IMR-90 (cell line): ENCODE results near the gene RPS25. TPM values are rescaled to one million over a fixed set of nuclear protein-coding genes. Genes with fewer than 3 reads are reported as not detected.

Source experiments
- ATAC-seq: fragments of 200-7000 bp; cut with Tn5 transposase; 2 replicates; pipeline ENCODE4 v1.9.1; 2020; ENCODE audit warnings: low read depth, mild to moderate bottlenecking, moderate library complexity
- BruUV-seq: library from RNA; stranded (reverse); fragments of 400-500 nt; replicated peaks from 2 replicates; lab custom pipeline; 2021; lab: Mats Ljungman, UMichigan
- CTCF ChIA-PET: fragments of 300-600 bp; formaldehyde crosslinking; extraction: SDS; loops from one replicate; lab custom pipeline; 2021; ENCODE audit warnings: antibody characterized with exemption; lab: Yijun Ruan, JAX
- POLR2A ChIA-PET: fragments of 300-600 bp; sonication (Branson Sonifier 250); formaldehyde crosslinking; loops from one replicate; lab custom pipeline; 2022; ENCODE audit warnings: antibody characterized with exemption; ENCODE audit not compliant: unreplicated experiment; lab: Charles Lee
- DNase-seq: peaks from one replicate; pipeline ENCODE4 v3.0.0; 2013
- H2AFZ ChIP-seq: replicated peaks from 2 replicates; pipeline ENCODE3; 2013; ENCODE audit warnings: low read length, mild to moderate bottlenecking; ENCODE audit not compliant: poor library complexity
- H2AK5ac ChIP-seq: 2 replicates; pipeline ENCODE4 v1.6.1; 2013; ENCODE audit warnings: low read depth, low read length, inconsistent platforms
- H2AK9ac ChIP-seq: replicated peaks from 2 replicates; pipeline ENCODE3; 2013; ENCODE audit warnings: mild to moderate bottlenecking, low read depth, low read length, moderate library complexity; ENCODE audit not compliant: poor library complexity
- H2BK120ac ChIP-seq: 2 replicates; pipeline ENCODE4 v1.6.1; 2013; ENCODE audit warnings: low read depth, low read length, inconsistent platforms
- H2BK15ac ChIP-seq: 3 replicates; pipeline ENCODE4 v1.6.1; 2013; ENCODE audit warnings: low read depth, low read length, inconsistent platforms
- H2BK20ac ChIP-seq: 2 replicates; pipeline ENCODE4 v1.6.1; 2013; ENCODE audit warnings: low read depth, mild to moderate bottlenecking, inconsistent platforms, low read length, moderate library complexity
- H2BK5ac ChIP-seq: 2 replicates; pipeline ENCODE4 v1.6.1; 2013; ENCODE audit warnings: mild to moderate bottlenecking, low read depth, low read length, inconsistent platforms; ENCODE audit not compliant: poor library complexity, severe bottlenecking
- H3K14ac ChIP-seq: replicated peaks from 2 replicates; pipeline ENCODE4 v1.6.1; 2013; ENCODE audit warnings: low read depth, low read length, inconsistent platforms
- H3K18ac ChIP-seq: 2 replicates; pipeline ENCODE4 v1.6.1; 2013; ENCODE audit warnings: low read depth, low read length, control low read depth
- H3K23ac ChIP-seq: 2 replicates; pipeline ENCODE4 v1.6.1; 2013; ENCODE audit warnings: low read depth, low read length, inconsistent platforms
- H3K27ac ChIP-seq: 2 replicates; pipeline ENCODE4 v1.5.1; 2013; ENCODE audit warnings: mild to moderate bottlenecking, control low read depth, low read length; ENCODE audit not compliant: insufficient read depth
- H3K27me3 ChIP-seq: 2 replicates; pipeline ENCODE4 v1.6.1; 2013; ENCODE audit warnings: low read length; ENCODE audit not compliant: control insufficient read depth, insufficient read depth
- H3K36me3 ChIP-seq: 2 replicates; pipeline ENCODE4 v1.6.1; 2013; ENCODE audit warnings: low read length, mixed read lengths; ENCODE audit not compliant: control insufficient read depth, insufficient read depth
- H3K4ac ChIP-seq: 2 replicates; pipeline ENCODE4 v1.6.1; 2013; ENCODE audit warnings: low read depth, low read length, inconsistent platforms
- H3K4me1 ChIP-seq: 2 replicates; pipeline ENCODE4 v1.6.1; 2013; ENCODE audit warnings: low read length, mixed read lengths; ENCODE audit not compliant: control insufficient read depth, insufficient read depth
- H3K4me2 ChIP-seq: 2 replicates; pipeline ENCODE4 v1.6.1; 2013; ENCODE audit warnings: low read depth, mild to moderate bottlenecking, control low read depth, low read length, moderate library complexity
- H3K4me3 ChIP-seq: 2 replicates; pipeline ENCODE4 v1.5.1; 2013; ENCODE audit warnings: low read depth, mild to moderate bottlenecking, control low read depth, low read length, moderate library complexity; ENCODE audit not compliant: insufficient read depth
- H3K56ac ChIP-seq: 2 replicates; pipeline ENCODE4 v1.6.1; 2013; ENCODE audit warnings: low read length, inconsistent platforms; ENCODE audit not compliant: insufficient read depth; ENCODE audit errors: extremely low read depth
- H3K79me1 ChIP-seq, 2 experiments: 2 replicates each; pipeline ENCODE4 v1.6.1; 2013; ENCODE audit warnings: low read length in 2 of 2, inconsistent platforms in 1 of 2, low read depth in 1 of 2
- H3K9ac ChIP-seq: 2 replicates; pipeline ENCODE4 v1.6.1; 2013; ENCODE audit warnings: low read depth, low read length, control low read depth
- H3K9me1 ChIP-seq: 2 replicates; pipeline ENCODE4 v1.6.1; 2013; ENCODE audit warnings: low read length, inconsistent platforms; ENCODE audit not compliant: insufficient read depth
- H3K9me3 ChIP-seq: 2 replicates; pipeline ENCODE4 v1.6.1; 2013; ENCODE audit warnings: low read length; ENCODE audit not compliant: control insufficient read depth, insufficient read depth
- H4K20me1 ChIP-seq: 2 replicates; pipeline ENCODE4 v1.6.1; 2013; ENCODE audit warnings: low read length, inconsistent platforms; ENCODE audit not compliant: insufficient read depth
- H4K5ac ChIP-seq: 2 replicates; pipeline ENCODE4 v1.6.1; 2013; ENCODE audit warnings: mild to moderate bottlenecking, low read depth, low read length, control low read depth
- H4K8ac ChIP-seq, 2 experiments: 2 replicates each; pipeline ENCODE4 v1.6.1; 2013; ENCODE audit warnings: low read depth in 2 of 2, low read length in 2 of 2, control low read depth in 1 of 2, inconsistent platforms in 1 of 2
- H4K91ac ChIP-seq: 2 replicates; pipeline ENCODE4 v1.6.1; 2013; ENCODE audit warnings: low read depth, low read length, inconsistent platforms; ENCODE audit not compliant: insufficient read depth
- BHLHE40 ChIP-seq: fragments of 150-350 bp; IDR thresholded peaks from 2 replicates; pipeline ENCODE4 v1.6.1; 2016; ENCODE audit warnings: mild to moderate bottlenecking, low read depth, low read length
- CHD1 ChIP-seq: IDR thresholded peaks from 2 replicates; pipeline ENCODE4 v1.6.1; 2012; ENCODE audit warnings: low read depth, low read length, improper control_type of control experiment
- CTCF ChIP-seq: conservative IDR thresholded peaks from 2 replicates; pipeline ENCODE4 v1.5.1; 2012; ENCODE audit warnings: mild to moderate bottlenecking, low read depth, low read length, improper control_type of control experiment
- ELK1 ChIP-seq: fragments of 150-350 bp; IDR thresholded peaks from 2 replicates; pipeline ENCODE4 v1.6.1; 2016; ENCODE audit warnings: low read depth, mild to moderate bottlenecking, low read length, moderate library complexity, borderline replicate concordance
- FOS ChIP-seq: fragments of 150-350 bp; IDR thresholded peaks from 2 replicates; pipeline ENCODE4 v1.6.1; 2016; ENCODE audit warnings: low read depth, low read length
- MAFK ChIP-seq: IDR thresholded peaks from 2 replicates; pipeline ENCODE4 v1.6.1; 2012; ENCODE audit warnings: low read depth, low read length, improper control_type of control experiment
- POLR2A ChIP-seq: IDR thresholded peaks from 2 replicates; pipeline ENCODE4 v1.6.1; 2012; ENCODE audit warnings: mild to moderate bottlenecking, low read depth, low read length
- RAD21 ChIP-seq: IDR thresholded peaks from 2 replicates; pipeline ENCODE4 v1.6.1; 2012; ENCODE audit warnings: low read length, improper control_type of control experiment
- RCOR1 ChIP-seq: IDR thresholded peaks from 2 replicates; pipeline ENCODE4 v1.6.1; 2012; ENCODE audit warnings: mild to moderate bottlenecking, low read length, improper control_type of control experiment; ENCODE audit not compliant: insufficient replicate concordance
- USF2 ChIP-seq: fragments of 150-350 bp; IDR thresholded peaks from 2 replicates; pipeline ENCODE4 v1.6.1; 2017; ENCODE audit warnings: mild to moderate bottlenecking, antibody characterized with exemption, low read length, low read depth
- WGBS, 2 experiments: methylation state at CpG; one replicate each; pipeline versions ENCODE4 v1.1.5 to v1.1.7; 2013; ENCODE audit warnings: missing lambda C conversion rate in 2 of 2; ENCODE audit not compliant: insufficient read length in 1 of 2; ENCODE audit errors: extremely low coverage in 2 of 2; 5-methylcytosine and 5-hydroxymethylcytosine counted together
- dilution Hi-C: fragments of 300-500 bp; cut with HindIII; formaldehyde crosslinking; loops from one replicate; pipeline ENCODE4 v1.14.3; 2018; ENCODE audit warnings: low sequenced_read_pairs; ENCODE audit not compliant: unreplicated experiment
- in situ Hi-C: fragments of 300-500 bp; cut with MboI; formaldehyde crosslinking; loops from 3 replicates; pipeline ENCODE4 v1.14.3; 2019; ENCODE audit warnings: low sequenced_read_pairs, inconsistent platforms, mixed read lengths
- intact Hi-C: fragments of 100-400 bp; cut with micrococcal nuclease; formaldehyde crosslinking; loops from 2 replicates; pipeline ENCODE4 v1.10.0; 2022
- polyA plus RNA-seq, 3 experiments: library from polyadenylated mRNA; depleted of rRNA; stranded (reverse); fragments of >200 nt; gene quantifications; 2 replicates each; pipeline ENCODE4 v1.2.3, GENCODE V29; 2012; ENCODE audit warnings: low replicate concordance in 1 of 3
- total RNA-seq: library from RNA; depleted of rRNA; stranded (reverse); fragments of >200 nt; gene quantifications from 2 replicates; pipeline ENCODE4 v1.2.3, GENCODE V29; 2012

The RPS25 gene
- total and polyA plus RNA-seq, 2 of the 4 experiments (the other 2 are of a cell fraction), result 727 to 905 TPM

GRCh38 chr11:119056421-119056999 lies 38.4 kb upstream of the RPS25 start (continued):
- TF ChIP-seq USF2, result no peak
- no peak for TF ChIP-seq POLR2A
- no peak for TF ChIP-seq FOS
- TF ChIP-seq CHD1, result no peak

- Histone ChIP-seq H4K5ac (no peak overlapping the region), H2BK5ac (no peak overlapping the region), H3K18ac (no peak overlapping the region), H3K23ac (peak overlapping the region; percentile 52), H2AK5ac (peak overlapping the region; percentile 61), H3K4me3 (peak overlapping the region; percentile 87), H3K79me1 (peaks cover 17 to 51% of the 10 kb centered on the region in 2 experiments), H3K27me3 (no peaks in the 10 kb centered on the region), H4K91ac (no peak overlapping the region), H3K4me2 (peak overlapping the region; percentile 83), H2BK15ac (no peak overlapping the region), H2AFZ (peak overlapping the region; percentile 16), H2AK9ac (peak overlapping the region; percentile 97), H3K4ac (peak overlapping the region; percentile 87; the same call in 1 of the 2 replicates), H3K4me1 (peaks cover 4% of the 10 kb centered on the region; the same call in 1 of the 2 replicates), H3K27ac (peak overlapping the region; percentile 74), H3K9ac (peak overlapping the region; percentile 64), H3K14ac (peak overlapping the region; percentile 94), H3K36me3 (peaks cover 42% of the 10 kb centered on the region), H3K56ac (no peak overlapping the region), H4K20me1 (0 out of 2 replicates have a peak, but pooled peaks cover 5% of the 10 kb centered on the region), H2BK120ac (no peak overlapping the region), H4K8ac (peak overlapping the region; percentile 59 to 78; a peak in 2 of 4 replicates), H3K9me3 (no peaks in the 10 kb centered on the region), H2BK20ac (no peak overlapping the region), H3K9me1 (peaks cover 9% of the 10 kb centered on the region)
- WGBS, 2 experiments, result no CpG with 5 or more reads among the region's 6 CpGs
- ChIA-PET CTCF (no interaction called here), POLR2A (interaction anchor here (1.5 kb wide), 1 partner anchor 12 kb away, joined by 4 read pairs; the partner anchor contains the start of gene VPS11)
- in situ Hi-C loops, result no loop called here
- TF ChIP-seq MAFK (no peak), BHLHE40 (no peak), CHD1 (no peak), USF2 (no peak), RAD21 (no peak), CTCF (peak; percentile 17; the same call in 1 of the 2 replicates), ELK1 (no peak), RCOR1 (no peak)
- BruUV-seq, result no TSS peak
- peak; percentile 37 for DNase-seq
- dilution Hi-C loops, result no loop called here
- no peak for ATAC-seq
- intact Hi-C loops, result no loop called here
Observed at GRCh38 chr11:119055901-119056300, 37.8 kb upstream of the RPS25 start.
